ENCODE measurements around the gene CYTH4.

- no peak for TF ChIP-seq POLR2A (IDR thresholded peaks at IDR 0.05)
- TF ChIP-seq, protein P1, sequence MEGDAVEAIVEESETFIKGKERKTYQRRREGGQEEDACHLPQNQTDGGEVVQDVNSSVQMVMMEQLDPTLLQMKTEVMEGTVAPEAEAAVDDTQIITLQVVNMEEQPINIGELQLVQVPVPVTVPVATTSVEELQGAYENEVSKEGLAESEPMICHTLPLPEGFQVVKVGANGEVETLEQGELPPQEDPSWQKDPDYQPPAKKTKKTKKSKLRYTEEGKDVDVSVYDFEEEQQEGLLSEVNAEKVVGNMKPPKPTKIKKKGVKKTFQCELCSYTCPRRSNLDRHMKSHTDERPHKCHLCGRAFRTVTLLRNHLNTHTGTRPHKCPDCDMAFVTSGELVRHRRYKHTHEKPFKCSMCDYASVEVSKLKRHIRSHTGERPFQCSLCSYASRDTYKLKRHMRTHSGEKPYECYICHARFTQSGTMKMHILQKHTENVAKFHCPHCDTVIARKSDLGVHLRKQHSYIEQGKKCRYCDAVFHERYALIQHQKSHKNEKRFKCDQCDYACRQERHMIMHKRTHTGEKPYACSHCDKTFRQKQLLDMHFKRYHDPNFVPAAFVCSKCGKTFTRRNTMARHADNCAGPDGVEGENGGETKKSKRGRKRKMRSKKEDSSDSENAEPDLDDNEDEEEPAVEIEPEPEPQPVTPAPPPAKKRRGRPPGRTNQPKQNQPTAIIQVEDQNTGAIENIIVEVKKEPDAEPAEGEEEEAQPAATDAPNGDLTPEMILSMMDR (IDR thresholded peaks at IDR 0.05): no peak
Observed at GRCh38 chr22:37285937-37286336, 3.6 kb downstream of the CYTH4 start.

Data from stomach (tissue), 4 donors.